Progenitor cell of endocrine pancreas (in vitro differentiated cells): ENCODE measurements around the gene TRIM5. TPM values are rescaled to one million over a fixed set of nuclear protein-coding genes. Genes with fewer than 3 reads are reported as not detected.

ENCODE experiments used
- DNase-seq: peaks from one replicate; pipeline ENCODE4 v3.0.0; 2021; ENCODE audit warnings: low spot score; ENCODE audit not compliant: unreplicated experiment
- H3K27ac Mint-ChIP-seq: 2 replicates; pipeline ENCODE4 v1.8.0; 2021; ENCODE audit warnings: mild to moderate bottlenecking, moderate library complexity, mixed read lengths
- H3K27me3 Mint-ChIP-seq: 2 replicates; pipeline ENCODE4 v1.8.0; 2021; ENCODE audit warnings: mixed read lengths
- H3K36me3 Mint-ChIP-seq: 2 replicates; pipeline ENCODE4 v1.8.0; 2022; ENCODE audit warnings: mixed read lengths; ENCODE audit not compliant: insufficient read depth
- H3K4me1 Mint-ChIP-seq: 2 replicates; pipeline ENCODE4 v1.8.0; 2021; ENCODE audit warnings: low read depth, mixed read lengths
- H3K4me3 Mint-ChIP-seq: 2 replicates; pipeline ENCODE4 v1.8.0; 2021; ENCODE audit warnings: low read depth, mild to moderate bottlenecking, moderate library complexity, mixed read lengths
- H3K9me3 Mint-ChIP-seq: 2 replicates; pipeline ENCODE4 v1.8.0; 2021; ENCODE audit warnings: low read depth, mixed read lengths
- total RNA-seq: library from RNA; stranded (reverse); gene quantifications from 2 replicates; pipeline ENCODE4 v1.2.1, GENCODE V29; 2021
- TF ChIP-seq, protein P1 (sequence below): fragments of 200-600 bp; sonication (generic); IDR thresholded peaks from one replicate; pipeline ENCODE4 v1.5.0; 2021; ENCODE audit warnings: antibody characterized with exemption, mild to moderate bottlenecking; ENCODE audit not compliant: unreplicated experiment

The TRIM5 gene
- total RNA-seq, 1 donor from 2014 or later: 40.8 TPM

DNA sequence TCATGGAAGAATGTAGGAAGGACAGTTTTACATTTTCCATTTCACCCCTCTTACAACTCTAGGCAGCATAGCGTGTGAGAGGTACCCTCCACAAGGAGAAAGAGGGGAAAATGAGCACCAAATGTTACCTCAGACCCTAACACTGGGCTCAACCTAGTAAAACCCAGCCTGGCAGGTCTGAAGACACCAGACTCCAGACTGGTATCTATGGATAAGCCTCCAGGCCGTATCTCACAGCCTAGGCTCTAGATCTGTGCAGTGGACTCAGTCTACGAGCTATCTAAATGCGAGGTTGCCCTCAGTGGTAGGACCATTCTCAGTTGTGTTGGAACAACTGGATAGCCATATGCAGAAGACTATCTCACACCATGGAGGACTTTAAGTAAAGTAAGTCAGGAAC lies 10.5 kb downstream of the TRIM5 start:
- H3K36me3 Mint-ChIP-seq: peaks cover 42% of the 10 kb centered on the region
- no peak for DNase-seq
- H3K4me3 Mint-ChIP-seq: no peak overlapping the region
- H3K27ac Mint-ChIP-seq: no peak overlapping the region
- peaks cover 4% of the 10 kb centered on the region for H3K9me3 Mint-ChIP-seq
- H3K27me3 Mint-ChIP-seq: no peaks in the 10 kb centered on the region
- TF ChIP-seq, protein P1, sequence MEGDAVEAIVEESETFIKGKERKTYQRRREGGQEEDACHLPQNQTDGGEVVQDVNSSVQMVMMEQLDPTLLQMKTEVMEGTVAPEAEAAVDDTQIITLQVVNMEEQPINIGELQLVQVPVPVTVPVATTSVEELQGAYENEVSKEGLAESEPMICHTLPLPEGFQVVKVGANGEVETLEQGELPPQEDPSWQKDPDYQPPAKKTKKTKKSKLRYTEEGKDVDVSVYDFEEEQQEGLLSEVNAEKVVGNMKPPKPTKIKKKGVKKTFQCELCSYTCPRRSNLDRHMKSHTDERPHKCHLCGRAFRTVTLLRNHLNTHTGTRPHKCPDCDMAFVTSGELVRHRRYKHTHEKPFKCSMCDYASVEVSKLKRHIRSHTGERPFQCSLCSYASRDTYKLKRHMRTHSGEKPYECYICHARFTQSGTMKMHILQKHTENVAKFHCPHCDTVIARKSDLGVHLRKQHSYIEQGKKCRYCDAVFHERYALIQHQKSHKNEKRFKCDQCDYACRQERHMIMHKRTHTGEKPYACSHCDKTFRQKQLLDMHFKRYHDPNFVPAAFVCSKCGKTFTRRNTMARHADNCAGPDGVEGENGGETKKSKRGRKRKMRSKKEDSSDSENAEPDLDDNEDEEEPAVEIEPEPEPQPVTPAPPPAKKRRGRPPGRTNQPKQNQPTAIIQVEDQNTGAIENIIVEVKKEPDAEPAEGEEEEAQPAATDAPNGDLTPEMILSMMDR: no peak
- no peaks in the 10 kb centered on the region for H3K4me1 Mint-ChIP-seq

DNA sequence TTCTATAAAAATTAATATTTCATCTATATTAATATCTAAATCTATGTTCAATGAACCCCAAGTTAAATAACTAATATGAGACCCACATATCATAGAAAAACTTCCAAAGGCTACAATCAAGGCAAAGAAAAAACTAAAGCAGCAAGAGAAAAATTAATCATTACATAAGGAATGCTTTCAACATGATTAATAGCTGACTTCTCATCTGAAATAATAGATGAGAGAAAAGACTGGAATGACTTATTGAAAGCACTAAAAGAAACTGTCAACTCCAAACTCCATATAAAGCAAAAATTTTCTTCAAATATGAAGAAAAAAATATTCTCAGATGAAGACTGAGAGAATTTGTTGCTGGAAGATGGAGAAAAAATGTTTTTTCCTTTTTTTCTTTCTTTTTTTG lies 13.0 kb downstream of the TRIM5 start:
- Mint-ChIP-seq H3K36me3 (peaks cover 29% of the 10 kb centered on the region), H3K9me3 (peaks cover 4% of the 10 kb centered on the region), H3K4me1 (no peaks in the 10 kb centered on the region), H3K4me3 (no peak overlapping the region), H3K27ac (no peak overlapping the region), H3K27me3 (no peaks in the 10 kb centered on the region)
- TF ChIP-seq, protein P1: no peak
- DNase-seq: no peak

GRCh38 chr11:5666402-5666793 lies 18.5 kb downstream of the TRIM5 start:
- no peaks in the 10 kb centered on the region for H3K9me3 Mint-ChIP-seq
- no peak for DNase-seq
- TF ChIP-seq, protein P1: no peak
- H3K27me3 Mint-ChIP-seq: no peaks in the 10 kb centered on the region
- peaks cover 32% of the 10 kb centered on the region for H3K36me3 Mint-ChIP-seq
- no peak overlapping the region for H3K4me3 Mint-ChIP-seq
- peaks cover 5% of the 10 kb centered on the region for H3K4me1 Mint-ChIP-seq
- peak overlapping the region; percentile 46 for H3K27ac Mint-ChIP-seq

GRCh38 chr11:5665746-5666401 lies 19.0 kb downstream of the TRIM5 start:
- Mint-ChIP-seq H3K27me3 (no peaks in the 10 kb centered on the region), H3K4me1 (peaks cover 5% of the 10 kb centered on the region), H3K27ac (peak overlapping the region; percentile 46), H3K9me3 (no peaks in the 10 kb centered on the region), H3K36me3 (peaks cover 34% of the 10 kb centered on the region), H3K4me3 (no peak overlapping the region)
- TF ChIP-seq, protein P1: no peak
- no peak for DNase-seq

DNA sequence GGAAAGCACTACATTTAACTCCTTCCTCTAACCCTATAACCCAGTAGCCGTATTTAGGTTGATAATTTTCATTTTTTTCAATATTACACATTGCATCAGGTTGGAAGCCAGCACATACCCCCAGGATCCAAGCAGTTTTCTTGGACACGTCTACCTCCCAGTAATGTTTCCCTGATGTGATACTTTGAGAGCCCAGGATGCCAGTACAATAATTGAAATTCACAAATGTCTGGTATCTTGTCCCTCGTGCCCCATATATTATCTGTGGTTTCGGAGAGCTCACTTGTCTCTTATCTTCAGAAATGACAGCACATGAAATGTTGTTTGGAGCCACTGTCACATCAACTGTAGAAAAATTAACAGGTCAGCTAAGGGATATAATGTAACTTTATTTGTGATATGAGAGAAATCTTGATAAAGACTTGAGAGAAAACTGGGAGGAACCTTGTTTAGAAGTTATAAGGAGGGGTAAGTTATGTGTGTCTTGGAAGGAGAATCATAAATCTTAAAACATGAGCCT lies 19.8 kb downstream of the TRIM5 start:
- no peak overlapping the region for H3K4me3 Mint-ChIP-seq
- peaks cover 33% of the 10 kb centered on the region for H3K36me3 Mint-ChIP-seq
- TF ChIP-seq, protein P1: no peak
- no peaks in the 10 kb centered on the region for H3K27me3 Mint-ChIP-seq
- no peak overlapping the region for H3K27ac Mint-ChIP-seq
- H3K9me3 Mint-ChIP-seq: no peaks in the 10 kb centered on the region
- no peak for DNase-seq
- H3K4me1 Mint-ChIP-seq: peaks cover 5% of the 10 kb centered on the region
